Measurements from ENCODE around the gene TEDDM1.
"Not testable (repeated sequence)": the region's sequence is repeated elsewhere in the genome, so short reads cannot be mapped to it uniquely, and the experiment has no call there.

The TEDDM1 gene, protein sequence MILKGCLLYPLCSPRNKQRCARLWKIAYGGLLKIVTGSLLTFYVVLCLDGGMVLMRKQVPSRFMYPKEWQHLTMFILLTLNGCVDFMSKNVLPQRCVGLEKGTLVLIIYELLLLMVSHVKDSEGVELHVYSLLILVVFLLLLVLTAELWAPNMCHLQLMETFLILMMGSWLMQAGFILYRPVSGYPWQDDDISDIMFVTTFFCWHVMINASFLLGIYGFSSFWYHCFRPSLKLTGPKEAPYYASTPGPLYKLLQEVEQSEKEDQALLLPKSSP

DNA sequence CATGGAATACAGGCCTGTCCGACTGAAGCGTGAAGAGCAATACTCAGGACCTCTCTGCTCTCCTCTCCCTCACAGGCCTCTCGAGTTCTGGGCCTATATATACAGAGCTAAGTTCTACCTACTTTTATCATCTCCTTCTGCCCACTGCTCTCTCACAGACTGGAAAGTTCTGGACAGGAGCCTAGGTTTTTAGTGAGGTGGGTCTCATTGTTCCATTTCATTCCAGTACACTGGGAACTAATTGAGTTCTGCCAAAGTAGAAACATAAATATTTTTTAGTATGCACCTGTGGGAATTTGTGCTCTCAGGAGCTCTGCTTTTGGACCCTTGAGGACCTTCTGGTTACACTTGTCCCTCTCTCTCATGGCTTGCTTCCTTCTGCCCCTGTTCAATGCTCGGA is at the start of gene TEDDM1:
TEDDM1 (minus strand) TSS at position 101 of the 400 bp plus-strand sequence. CDS start 182 bp downstream, outside the sequence.
- Histone ChIP-seq H3K4me3 (replicated peaks; ENCODE audit: low read depth, low read length) (no peak within 1 kb of the TSS), H3K36me3 (ENCODE audit: control insufficient read depth, insufficient read depth, low read length) (no peaks in the 10 kb centered on the region), H3K27me3 (replicated peaks; ENCODE audit: control insufficient read depth, insufficient read depth, low read length) (no peaks in the 10 kb centered on the region)
- DNase-seq (ENCODE audit: extremely low read depth, insufficient read length) = no peak
- no peak for TF ChIP-seq CTCF (IDR thresholded peaks at IDR 0.05; ENCODE audit: insufficient read depth, low read length, poor library complexity, severe bottlenecking)

- H3K4me3 ChIP-seq (replicated peaks; ENCODE audit: low read depth, low read length) = no peak within 1 kb of the TSS
- no peaks in the 10 kb centered on the region for H3K36me3 ChIP-seq (ENCODE audit: control insufficient read depth, insufficient read depth, low read length)
- TF ChIP-seq CTCF (IDR thresholded peaks at IDR 0.05; ENCODE audit: insufficient read depth, low read length, poor library complexity, severe bottlenecking) = no peak
- no peaks in the 10 kb centered on the region for H3K27me3 ChIP-seq (replicated peaks; ENCODE audit: control insufficient read depth, insufficient read depth, low read length)
- no peak for DNase-seq (ENCODE audit: extremely low read depth, insufficient read length)
These were observed 49.6 kb upstream of the TEDDM1 start, which contains the start of gene RGSL1 for GRCh38 chr1:182450087-182450486. RGSL1 (plus strand) TSS chr1:182450146; CDS start chr1:182450166, 20 bp downstream.

GRCh38 chr1:182447660-182448059 is 47.2 kb upstream of the TEDDM1 start:
- DNase-seq (ENCODE audit: extremely low read depth, insufficient read length) = no peak
- no peaks in the 10 kb centered on the region for H3K36me3 ChIP-seq (ENCODE audit: control insufficient read depth, insufficient read depth, low read length)
- no peaks in the 10 kb centered on the region for H3K27me3 ChIP-seq (replicated peaks; ENCODE audit: control insufficient read depth, insufficient read depth, low read length)
- H3K4me3 ChIP-seq (replicated peaks; ENCODE audit: low read depth, low read length) = no peak overlapping the region
- no peak for TF ChIP-seq CTCF (IDR thresholded peaks at IDR 0.05; ENCODE audit: insufficient read depth, low read length, poor library complexity, severe bottlenecking)

DNA sequence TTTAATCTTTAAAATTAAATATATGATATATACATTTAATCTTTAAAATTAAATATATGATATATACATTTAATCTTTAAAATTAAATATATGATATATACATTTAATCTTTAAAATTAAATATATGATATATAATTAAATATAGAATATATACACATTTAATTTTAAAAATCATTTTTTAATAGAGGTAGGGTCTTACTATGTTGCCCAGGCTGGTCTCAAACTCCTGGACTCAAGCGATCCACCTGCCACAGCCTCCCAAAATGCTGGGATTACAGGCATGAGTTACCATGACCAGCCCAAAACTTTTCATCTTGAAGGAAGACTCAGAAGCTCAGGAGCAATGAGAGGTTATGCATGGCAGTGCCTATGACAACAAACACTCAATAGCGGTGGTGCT is 46.7 kb upstream of the TEDDM1 start:
- DNase-seq (ENCODE audit: extremely low read depth, insufficient read length); H3K4me3 ChIP-seq (replicated peaks; ENCODE audit: low read depth, low read length); H3K27me3 ChIP-seq (replicated peaks; ENCODE audit: control insufficient read depth, insufficient read depth, low read length); H3K36me3 ChIP-seq (ENCODE audit: control insufficient read depth, insufficient read depth, low read length): not testable (repeated sequence)

DNA sequence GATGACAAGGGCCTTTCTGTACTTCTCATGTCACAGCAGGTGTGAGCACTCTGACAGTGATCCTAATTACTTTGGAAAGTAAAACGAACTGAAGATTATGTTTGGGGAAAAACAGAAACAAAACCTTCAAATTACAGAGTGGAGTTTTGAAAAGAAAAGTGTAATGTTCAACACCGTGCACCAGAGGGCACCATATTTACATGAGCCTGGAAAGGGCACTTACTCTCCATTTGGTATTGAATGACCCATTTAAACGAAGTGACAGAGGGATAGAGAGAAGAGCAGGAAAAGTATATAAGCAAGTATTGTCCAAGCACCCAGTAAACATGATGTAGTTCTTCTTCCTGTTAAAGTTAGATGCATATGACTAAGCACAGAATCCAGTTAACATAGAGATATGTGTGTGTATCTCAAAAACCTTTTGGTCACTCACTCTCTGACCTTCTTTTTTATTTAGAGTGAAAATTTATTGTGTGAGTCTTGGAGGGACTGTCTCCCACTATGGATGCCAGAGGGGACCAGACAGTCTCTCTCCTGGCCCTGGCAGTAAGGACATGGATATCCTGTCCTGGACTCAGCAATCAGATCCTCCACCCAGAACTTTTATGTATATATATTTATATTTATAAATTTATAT is 45.7 kb upstream of the TEDDM1 start:
- H3K36me3 ChIP-seq (ENCODE audit: control insufficient read depth, insufficient read depth, low read length) = no peaks in the 10 kb centered on the region
- DNase-seq (ENCODE audit: extremely low read depth, insufficient read length) = peak; percentile 14
- peak; percentile 63 for TF ChIP-seq CTCF (IDR thresholded peaks at IDR 0.05; ENCODE audit: insufficient read depth, low read length, poor library complexity, severe bottlenecking)
- no peaks in the 10 kb centered on the region for H3K27me3 ChIP-seq (replicated peaks; ENCODE audit: control insufficient read depth, insufficient read depth, low read length)
- H3K4me3 ChIP-seq (replicated peaks; ENCODE audit: low read depth, low read length) = no peak overlapping the region

DNA sequence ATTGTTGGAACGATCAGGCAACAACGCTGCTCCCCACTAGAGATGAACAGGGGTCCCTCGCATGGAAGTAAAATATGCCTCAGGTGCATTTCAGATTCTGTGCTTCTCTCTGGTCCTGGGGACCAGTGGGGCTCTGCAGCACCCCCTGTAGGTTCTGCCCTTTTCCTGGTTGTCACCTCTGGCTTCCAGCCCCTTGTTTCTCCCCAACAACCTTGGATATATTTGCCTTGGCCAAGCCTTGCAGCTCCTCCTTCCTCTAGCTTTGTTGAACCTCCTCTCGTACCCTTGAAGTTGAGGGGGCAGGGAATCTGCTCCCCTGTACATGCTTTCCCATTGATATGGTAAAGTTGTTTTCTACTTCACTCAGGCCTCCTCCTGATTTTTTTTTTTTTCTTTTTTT is 44.0 kb upstream of the TEDDM1 start:
- peak; percentile 47 for TF ChIP-seq CTCF (IDR thresholded peaks at IDR 0.05; ENCODE audit: insufficient read depth, low read length, poor library complexity, severe bottlenecking)
- Histone ChIP-seq H3K36me3 (ENCODE audit: control insufficient read depth, insufficient read depth, low read length) (no peaks in the 10 kb centered on the region), H3K4me3 (replicated peaks; ENCODE audit: low read depth, low read length) (no peak overlapping the region), H3K27me3 (replicated peaks; ENCODE audit: control insufficient read depth, insufficient read depth, low read length) (no peaks in the 10 kb centered on the region)
- no peak for DNase-seq (ENCODE audit: extremely low read depth, insufficient read length)
